PC-3 (cell line): ENCODE measurements around the gene AMH. TPM values are rescaled to one million over a fixed set of nuclear protein-coding genes. Genes with fewer than 3 reads are reported as not detected.

Source experiments
- ATAC-seq: fragments of 200-7000 bp; cut with Tn5 transposase; 2 replicates; pipeline ENCODE4 v1.9.1; 2020; ENCODE audit warnings: mild to moderate bottlenecking, moderate library complexity
- BruUV-seq: library from RNA; stranded (reverse); fragments of 400-500 nt; replicated peaks from 2 replicates; lab custom pipeline; 2021; lab: Mats Ljungman, UMichigan
- CTCF ChIA-PET: fragments of 300-600 bp; sonication (Branson Sonifier 250); formaldehyde crosslinking; loops from one replicate; lab custom pipeline; 2022; ENCODE audit warnings: antibody characterized with exemption; lab: Charles Lee
- POLR2A ChIA-PET: fragments of 300-600 bp; sonication (Branson Sonifier 250); formaldehyde crosslinking; loops from one replicate; lab custom pipeline; 2022; ENCODE audit warnings: antibody characterized with exemption; ENCODE audit not compliant: unreplicated experiment; lab: Charles Lee
- DNase-seq: peaks from one replicate; pipeline ENCODE4 v3.0.0-alpha.2; 2015
- H2AFZ ChIP-seq: fragments of 300-600 bp; sonication (generic); 2 replicates; pipeline ENCODE4 v1.6.0; 2016; ENCODE audit warnings: antibody characterized with exemption, low read length
- H3F3A ChIP-seq: fragments of 300-600 bp; sonication (generic); one replicate; pipeline ENCODE4 v1.6.0; 2017; ENCODE audit warnings: antibody characterized with exemption, low read length, control low read depth, mild to moderate bottlenecking; ENCODE audit not compliant: unreplicated experiment
- H3K27ac ChIP-seq: fragments of 300-600 bp; sonication (generic); 2 replicates; pipeline ENCODE4 v1.5.1; 2016; ENCODE audit warnings: mild to moderate bottlenecking, low read length
- H3K27me3 ChIP-seq: fragments of 300-600 bp; sonication (generic); 2 replicates; pipeline ENCODE4 v1.6.1; 2016; ENCODE audit warnings: low read length, mixed read lengths
- H3K36me3 ChIP-seq: fragments of 300-600 bp; sonication (generic); 2 replicates; pipeline ENCODE4 v1.6.1; 2016; ENCODE audit warnings: low read depth, mixed run types, low read length, mixed read lengths
- H3K4me1 ChIP-seq: fragments of 300-600 bp; sonication (generic); 2 replicates; pipeline ENCODE4 v1.5.1; 2016; ENCODE audit warnings: low read length; ENCODE audit not compliant: insufficient read depth
- H3K4me2 ChIP-seq: fragments of 300-600 bp; sonication (generic); 2 replicates; pipeline ENCODE4 v1.6.0; 2016; ENCODE audit warnings: low read length
- H3K4me3 ChIP-seq: fragments of 300-600 bp; sonication (generic); 2 replicates; pipeline ENCODE4 v1.5.1; 2016; ENCODE audit warnings: mild to moderate bottlenecking, low read length, mixed read lengths
- H3K79me2 ChIP-seq: fragments of 300-600 bp; sonication (generic); 2 replicates; pipeline ENCODE4 v1.6.1; 2017; ENCODE audit warnings: low read length, mixed read lengths
- H3K9ac ChIP-seq: fragments of 300-600 bp; sonication (generic); 2 replicates; pipeline ENCODE4 v1.6.0; 2016; ENCODE audit warnings: mild to moderate bottlenecking, low read length
- H3K9me2 ChIP-seq: fragments of 300-600 bp; sonication (generic); replicated peaks from 2 replicates; pipeline ENCODE4 v1.6.1; 2016; ENCODE audit warnings: mixed run types, low read length, mixed read lengths
- H3K9me3 ChIP-seq: fragments of 300-600 bp; sonication (generic); 2 replicates; pipeline ENCODE4 v1.6.1; 2016; ENCODE audit warnings: low read length, mixed read lengths
- H4K20me1 ChIP-seq: fragments of 300-600 bp; sonication (generic); 2 replicates; pipeline ENCODE4 v1.6.1; 2016; ENCODE audit warnings: low read length, mixed read lengths
- EZH2 ChIP-seq: fragments of 300-600 bp; sonication (generic); IDR thresholded peaks from one replicate; pipeline ENCODE4 v1.6.1; 2017; ENCODE audit warnings: antibody characterized with exemption, mild to moderate bottlenecking, low read length; ENCODE audit not compliant: unreplicated experiment
- EZH2phosphoT487 ChIP-seq: fragments of 300-600 bp; sonication (generic); IDR thresholded peaks from 2 replicates; pipeline ENCODE4 v1.6.1; 2018; ENCODE audit warnings: mild to moderate bottlenecking, antibody characterized with exemption, low read length, borderline replicate concordance
- intact Hi-C: fragments of 100-400 bp; cut with micrococcal nuclease; formaldehyde crosslinking; loops from 2 replicates; pipeline ENCODE4 v1.9.0; 2023
- total RNA-seq: library from RNA; depleted of rRNA; stranded (reverse); fragments of >200 nt; gene quantifications from 2 replicates; pipeline ENCODE4 v1.2.3, GENCODE V29; 2014
- TF ChIP-seq, protein P1 (sequence below): fragments of 300-600 bp; sonication (generic); conservative IDR thresholded peaks from 2 replicates; pipeline ENCODE4 v1.5.1; 2017; ENCODE audit warnings: antibody characterized with exemption, low read depth, mild to moderate bottlenecking, low read length

Gene AMH
- total RNA-seq, 1 experiment from 2014 or later, result 6.0 TPM

- Histone ChIP-seq H3F3A (no peaks in the 10 kb centered on the region), H3K4me2 (peak overlapping the region; percentile 93), H3K4me3 (peak overlapping the region; percentile 99), H3K4me1 (peaks cover 21% of the 10 kb centered on the region), H3K79me2 (peaks cover 50% of the 10 kb centered on the region), H2AFZ (no peak overlapping the region), H3K36me3 (peaks cover 10% of the 10 kb centered on the region; the same call in 1 of the 2 replicates), H3K27ac (peak overlapping the region; percentile 56), H3K9ac (peak overlapping the region; percentile 93), H3K9me2 (no peaks in the 10 kb centered on the region), H4K20me1 (peaks cover 36% of the 10 kb centered on the region), H3K27me3 (no peaks in the 10 kb centered on the region), H3K9me3 (no peaks in the 10 kb centered on the region)
- intact Hi-C loops, result loop anchor here (5.0 kb wide), 1 partner anchor 104 kb away; no protein-coding TSS in a partner anchor
- POLR2A ChIA-PET, result no interaction called here
- DNase-seq (peak; percentile 44), ATAC-seq (peak; percentile 7; the same call in 1 of the 2 replicates)
- no TSS peak for BruUV-seq
- TF ChIP-seq, protein P1, sequence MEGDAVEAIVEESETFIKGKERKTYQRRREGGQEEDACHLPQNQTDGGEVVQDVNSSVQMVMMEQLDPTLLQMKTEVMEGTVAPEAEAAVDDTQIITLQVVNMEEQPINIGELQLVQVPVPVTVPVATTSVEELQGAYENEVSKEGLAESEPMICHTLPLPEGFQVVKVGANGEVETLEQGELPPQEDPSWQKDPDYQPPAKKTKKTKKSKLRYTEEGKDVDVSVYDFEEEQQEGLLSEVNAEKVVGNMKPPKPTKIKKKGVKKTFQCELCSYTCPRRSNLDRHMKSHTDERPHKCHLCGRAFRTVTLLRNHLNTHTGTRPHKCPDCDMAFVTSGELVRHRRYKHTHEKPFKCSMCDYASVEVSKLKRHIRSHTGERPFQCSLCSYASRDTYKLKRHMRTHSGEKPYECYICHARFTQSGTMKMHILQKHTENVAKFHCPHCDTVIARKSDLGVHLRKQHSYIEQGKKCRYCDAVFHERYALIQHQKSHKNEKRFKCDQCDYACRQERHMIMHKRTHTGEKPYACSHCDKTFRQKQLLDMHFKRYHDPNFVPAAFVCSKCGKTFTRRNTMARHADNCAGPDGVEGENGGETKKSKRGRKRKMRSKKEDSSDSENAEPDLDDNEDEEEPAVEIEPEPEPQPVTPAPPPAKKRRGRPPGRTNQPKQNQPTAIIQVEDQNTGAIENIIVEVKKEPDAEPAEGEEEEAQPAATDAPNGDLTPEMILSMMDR, result no peak
- TF ChIP-seq EZH2phosphoT487 (no peak), EZH2 (no peak)
- CTCF ChIA-PET, result no interaction called here
Observed at GRCh38 chr19:2271234-2272103, 22.3 kb downstream of the AMH start.

- H3K4me3 ChIP-seq, result peak overlapping the region; percentile 51
- 0 out of 2 replicates have a peak overlapping the region, but pooled peaks have one; percentile 21 for H3K27ac ChIP-seq
Observed at GRCh38 chr19:2273356-2274184, 24.4 kb downstream of the AMH start.

More at GRCh38 chr19:2273356-2274184, 24.4 kb downstream of the AMH start:
- Histone ChIP-seq H3K4me1 (peaks cover 19% of the 10 kb centered on the region), H3F3A (no peaks in the 10 kb centered on the region), H2AFZ (no peak overlapping the region), H3K9me3 (no peaks in the 10 kb centered on the region), H3K4me2 (peak overlapping the region; percentile 93), H3K79me2 (peaks cover 50% of the 10 kb centered on the region), H3K27me3 (no peaks in the 10 kb centered on the region), H4K20me1 (peaks cover 36% of the 10 kb centered on the region), H3K9ac (no peak overlapping the region), H3K36me3 (peaks cover 10% of the 10 kb centered on the region; the same call in 1 of the 2 replicates), H3K9me2 (no peaks in the 10 kb centered on the region)
- intact Hi-C loops, result loop anchor here (1.0 to 5.0 kb wide), 2 partner anchors 37 to 106 kb away; partner anchors contain the start of genes PLEKHJ1 and SF3A2
- ATAC-seq (peak; percentile 40), DNase-seq (peak; percentile 66)
- ChIA-PET POLR2A (no interaction called here), CTCF (no interaction called here)
- TF ChIP-seq, protein P1, result peak; percentile 82
- no peak for TF ChIP-seq EZH2phosphoT487
- no TSS peak for BruUV-seq
